Glomerular endothelial cell (primary cell): Measurements from ENCODE around the gene MIER2. TPM values are rescaled to one million over a fixed set of nuclear protein-coding genes. Genes with fewer than 3 reads are reported as not detected.
"Not testable (repeated sequence)": the region's sequence is repeated elsewhere in the genome, so short reads cannot be mapped to it uniquely, and the experiment has no call there.

ENCODE experiments used
- DNase-seq: peaks from one replicate; pipeline ENCODE4 v3.0.0-alpha.2; 2011; ENCODE audit warnings: low read depth, low spot score; ENCODE audit errors: extremely low read depth
- total RNA-seq: library from RNA; depleted of rRNA; stranded (reverse); fragments of >200 nt; gene quantifications from 2 replicates; pipeline ENCODE4 v1.2.3, GENCODE V29; 2015

MIER2 gene
- total RNA-seq, 1 donor from 2014 or later, result 38.2 TPM

GRCh38 chr19:364496-365287, 20.1 kb upstream of the MIER2 start:
- DNase-seq, result no peak

GRCh38 chr19:362683-363082, 18.1 kb upstream of the MIER2 start:
- no peak for DNase-seq

GRCh38 chr19:362154-362553, 17.6 kb upstream of the MIER2 start:
- DNase-seq, result no peak

- no peak for DNase-seq
Observed at GRCh38 chr19:359653-359925, 15.0 kb upstream of the MIER2 start.

- DNase-seq, result not testable (repeated sequence)
Observed at GRCh38 chr19:355536-355935, 10.9 kb upstream of the MIER2 start.

- no peak for DNase-seq
Observed at GRCh38 chr19:355134-355533, 10.5 kb upstream of the MIER2 start.

GRCh38 chr19:351976-352625, 7.5 kb upstream of the MIER2 start:
- DNase-seq, result no peak

- DNase-seq, result peak; percentile 57
Observed at GRCh38 chr19:347946-348861, 3.6 kb upstream of the MIER2 start.

GRCh38 chr19:345320-345879, 804 bp upstream of the MIER2 start:
- no peak for DNase-seq

GRCh38 chr19:343941-344624, 513 bp downstream of the MIER2 start:
- DNase-seq, result no peak

- DNase-seq, result no peak
Observed at GRCh38 chr19:343451-343931, 1.1 kb downstream of the MIER2 start.

GRCh38 chr19:342801-343421, 1.7 kb downstream of the MIER2 start:
- peak; percentile 86 for DNase-seq

- DNase-seq, result no peak
Observed at GRCh38 chr19:342128-342455, 2.5 kb downstream of the MIER2 start.

- no peak for DNase-seq
Observed at GRCh38 chr19:341386-342127, 3.0 kb downstream of the MIER2 start.

GRCh38 chr19:340620-341385, 3.8 kb downstream of the MIER2 start:
- no peak for DNase-seq

GRCh38 chr19:339262-339887, 5.2 kb downstream of the MIER2 start:
- no peak for DNase-seq

GRCh38 chr19:338421-338820, 6.2 kb downstream of the MIER2 start:
- DNase-seq, result no peak

GRCh38 chr19:336067-336614, 8.5 kb downstream of the MIER2 start:
- DNase-seq, result no peak
